Spleen (tissue), 11 donors: ENCODE data around the gene TRIM47. TPM values are rescaled to one million over a fixed set of nuclear protein-coding genes. Genes with fewer than 3 reads are reported as not detected.

ENCODE experiments used
- DNase-seq: peaks from one replicate; pipeline ENCODE4 v3.0.0-alpha.2; 2020
- H3K27ac ChIP-seq, 8 donors: fragments of 200-600 bp; sonication (generic) in 7 of 8; 1 replicate in 4 of 8; 2 replicates in 4 of 8; pipeline versions ENCODE4 v1.5.0 to v1.8.0; 2016 to 2021; ENCODE audit warnings: inconsistent platforms in 4 of 8, mild to moderate bottlenecking in 4 of 8, moderate library complexity in 1 of 8
- H3K27me3 ChIP-seq, 7 donors: fragments of 200-600 bp; sonication (generic) in 6 of 7; replicated peaks in 1 of 7; 1 replicate in 4 of 7; 2 replicates in 3 of 7; pipeline versions ENCODE4 v1.5.0 to v1.8.0; 2016 to 2021; ENCODE audit warnings: inconsistent platforms in 3 of 7, mild to moderate bottlenecking in 1 of 7
- H3K36me3 ChIP-seq, 6 donors: fragments of 200-600 bp; sonication (generic) in 5 of 6; 1 replicate in 4 of 6; 2 replicates in 2 of 6; pipeline versions ENCODE4 v1.5.0 to v1.8.0; 2016 to 2021; ENCODE audit warnings: inconsistent platforms in 2 of 6
- H3K4me1 ChIP-seq, 6 donors: fragments of 200-600 bp; sonication (generic) in 5 of 6; 1 replicate in 3 of 6; 2 replicates in 3 of 6; pipeline versions ENCODE4 v1.5.0 to v1.8.0; 2016 to 2021; ENCODE audit warnings: inconsistent platforms in 3 of 6
- H3K4me3 ChIP-seq, 8 donors: fragments of 200-600 bp; sonication (generic) in 7 of 8; 1 replicate in 4 of 8; 2 replicates in 4 of 8; pipeline versions ENCODE4 v1.5.0 to v1.8.0; 2016 to 2021; ENCODE audit warnings: inconsistent platforms in 4 of 8, mild to moderate bottlenecking in 4 of 8, moderate library complexity in 2 of 8
- H3K9me3 ChIP-seq, 8 donors: fragments of 200-600 bp; sonication (generic) in 7 of 8; 1 replicate in 4 of 8; 2 replicates in 4 of 8; pipeline versions ENCODE4 v1.5.0 to v1.8.0; 2016 to 2021; ENCODE audit warnings: inconsistent platforms in 4 of 8
- CTCF ChIP-seq, 11 experiments: fragments of 200-600 bp in 7 of 11; fragments of 450-650 bp in 4 of 11; sonication (generic) in 4 of 11; IDR thresholded peaks in 8 of 11; conservative IDR thresholded peaks in 3 of 11; 1 replicate in 7 of 11; 2 replicates in 4 of 11; pipeline versions ENCODE4 v1.4.0 to v1.8.0; 2016 to 2021; ENCODE audit warnings: antibody characterized with exemption in 11 of 11, inconsistent platforms in 4 of 11, mild to moderate bottlenecking in 1 of 11
- POLR2A ChIP-seq, 3 donors: fragments of 450-650 bp; IDR thresholded peaks; one replicate each; pipeline ENCODE4 v1.5.1; 2017; ENCODE audit warnings: antibody characterized with exemption in 3 of 3, mild to moderate bottlenecking in 1 of 3
- POLR2AphosphoS5 ChIP-seq, 3 donors: sonication (generic); formaldehyde crosslinking; IDR thresholded peaks; one replicate each; pipeline ENCODE4 v1.5.1; 2017; ENCODE audit warnings: antibody characterized with exemption in 3 of 3
- WGBS, 5 donors: extraction: QIAGEN DNeasy Blood & Tissue Kit in 3 of 5; methylation state at CpG; one replicate each; pipeline versions ENCODE4 v1.1.5 to v1.1.7; 2013 to 2018; 5-methylcytosine and 5-hydroxymethylcytosine counted together
- intact Hi-C: fragments of 100-400 bp; cut with DNase I; formaldehyde crosslinking; loops from one replicate; pipeline ENCODE4 v1.15.0; 2023; ENCODE audit warnings: low total_unique reads
- polyA plus RNA-seq, 3 donors: library from polyadenylated mRNA; stranded (reverse); fragments of 200-250 nt; gene quantifications; one replicate each; pipeline ENCODE4 v1.2.1, GENCODE V29; 2013
- total RNA-seq, 7 donors: library from RNA; depleted of rRNA in 3 of 7; stranded (reverse); fragments of >200 nt in 3 of 7; fragmentation: NEBNext Ultra II Directional in 4 of 7; extraction: Animal tissue kit (Norgen Biotek cat#: 25700) in 4 of 7; gene quantifications; one replicate each; pipeline versions ENCODE4 v1.1.0 to v1.2.1, GENCODE V29; 2016 to 2021
- donor health status: healthy with polysubstance abuse.
- donor health status: DM: no; HTN: no; CAD: no; lungs with moderate emphysema.
- donor health status: DM: no; HTN: no; CAD: no.
- donor health status: Bipolar disorder and iron deficiency.
- donor health status: healthy.
- donor health status: DM: no; HTN: no; CAD: no.
- donor health status: DM: yes; HTN: yes; CAD: no.

The TRIM47 gene
- total and polyA plus RNA-seq, 10 donors, result 28.1 to 73.8 (median 38.3) TPM

- TF ChIP-seq CTCF (IDR thresholded peaks at IDR 0.05 in 8 of 11, conservative IDR thresholded peaks at IDR 0.05 in 3 of 11) (peak; percentile 11 to 88 (median 77)), POLR2AphosphoS5 (IDR thresholded peaks at IDR 0.05) (peak; percentile 86 to 88 (median 86)), POLR2A (IDR thresholded peaks at IDR 0.05) (no peak)
- peak; percentile 94 for DNase-seq
- Histone ChIP-seq H3K4me3 (peak overlapping the region in 4 of 8 donors; percentile 34 to 80 (median 42)), H3K27me3 (no peaks in the 10 kb centered on the region), H3K4me1 (peaks cover 64 to 100% (median 96%) of the 10 kb centered on the region in 6 donors), H3K27ac (peak overlapping the region; percentile 57 to 98 (median 96)), H3K36me3 (peaks cover 2 to 81% (median 67%) of the 10 kb centered on the region in 6 donors), H3K9me3 (no peaks in the 10 kb centered on the region)
- intact Hi-C loops, result loop anchor here (5.0 kb wide), 1 partner anchor 71 kb away; a partner anchor contains a TSS
- WGBS, 5 donors, result 32 to 44% (median 39%) methylated on average over 15 to 16 of the region's 16 CpGs
Measured at GRCh38 chr17:75848523-75849278, 29.7 kb downstream of the TRIM47 start.

DNA sequence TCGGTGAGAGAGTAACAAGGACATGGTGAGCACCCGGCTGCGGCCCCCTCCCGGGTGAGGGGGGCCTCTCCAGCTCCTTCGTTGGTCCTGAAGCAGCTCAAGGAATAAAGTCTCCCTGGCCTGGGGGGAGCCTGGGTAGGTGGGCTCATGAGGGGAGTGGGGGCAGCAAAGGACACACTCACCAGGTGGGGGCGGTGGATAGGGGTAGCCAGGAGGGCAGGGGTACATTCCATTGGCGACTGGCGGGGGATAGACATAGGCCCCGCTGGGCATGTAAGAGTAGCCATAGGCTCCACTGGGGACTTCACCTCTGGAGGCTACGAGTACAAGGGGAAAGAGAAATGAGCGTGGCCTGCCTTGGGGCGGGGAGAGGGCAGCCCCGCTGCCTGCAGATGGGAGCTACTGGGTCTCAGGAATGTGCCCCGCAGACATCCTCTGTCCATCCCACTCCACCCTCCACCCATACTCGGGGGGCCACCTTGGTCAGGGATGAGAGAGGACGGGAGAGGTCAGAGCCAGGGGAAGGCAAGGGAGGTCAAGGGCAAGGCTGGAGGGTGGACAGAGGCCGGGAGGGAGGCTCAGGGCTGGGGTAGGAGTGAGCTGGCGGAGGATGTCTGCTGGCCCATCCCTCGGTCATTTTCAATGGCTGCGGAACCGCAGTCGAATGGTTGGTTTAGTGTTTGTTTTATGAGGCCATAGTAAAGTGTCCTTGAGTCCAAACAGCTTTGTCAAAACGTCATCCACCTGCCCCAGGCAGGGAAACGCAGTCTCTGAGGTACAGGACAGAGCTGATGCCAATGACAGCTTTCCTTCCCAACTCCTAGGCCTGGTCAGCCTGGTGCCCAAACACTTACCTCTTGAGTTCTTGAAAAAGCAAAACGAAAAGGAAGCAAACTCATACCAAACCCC is 30.5 kb downstream of the TRIM47 start:
- WGBS, 5 donors, result 65 to 89% (median 78%) methylated on average over 25 of the region's 25 CpGs
- no peaks in the 10 kb centered on the region for H3K9me3 ChIP-seq
- H3K4me1 ChIP-seq, result peaks cover 62 to 100% (median 95%) of the 10 kb centered on the region in 6 donors
- peak overlapping the region; percentile 57 to 98 (median 96) for H3K27ac ChIP-seq
- H3K36me3 ChIP-seq, result peaks cover 2 to 76% (median 67%) of the 10 kb centered on the region in 6 donors
- intact Hi-C loops, result loop anchor here (5.0 kb wide), 1 partner anchor 71 kb away; a partner anchor contains a TSS
- peak; percentile 80 for DNase-seq
- peak overlapping the region in 6 of 8 donors; percentile 22 to 80 (median 38) for H3K4me3 ChIP-seq
- no peaks in the 10 kb centered on the region for H3K27me3 ChIP-seq
- TF ChIP-seq POLR2A (IDR thresholded peaks at IDR 0.05) (no peak), POLR2AphosphoS5 (IDR thresholded peaks at IDR 0.05) (peak; percentile 9 to 33 (median 12))

DNA sequence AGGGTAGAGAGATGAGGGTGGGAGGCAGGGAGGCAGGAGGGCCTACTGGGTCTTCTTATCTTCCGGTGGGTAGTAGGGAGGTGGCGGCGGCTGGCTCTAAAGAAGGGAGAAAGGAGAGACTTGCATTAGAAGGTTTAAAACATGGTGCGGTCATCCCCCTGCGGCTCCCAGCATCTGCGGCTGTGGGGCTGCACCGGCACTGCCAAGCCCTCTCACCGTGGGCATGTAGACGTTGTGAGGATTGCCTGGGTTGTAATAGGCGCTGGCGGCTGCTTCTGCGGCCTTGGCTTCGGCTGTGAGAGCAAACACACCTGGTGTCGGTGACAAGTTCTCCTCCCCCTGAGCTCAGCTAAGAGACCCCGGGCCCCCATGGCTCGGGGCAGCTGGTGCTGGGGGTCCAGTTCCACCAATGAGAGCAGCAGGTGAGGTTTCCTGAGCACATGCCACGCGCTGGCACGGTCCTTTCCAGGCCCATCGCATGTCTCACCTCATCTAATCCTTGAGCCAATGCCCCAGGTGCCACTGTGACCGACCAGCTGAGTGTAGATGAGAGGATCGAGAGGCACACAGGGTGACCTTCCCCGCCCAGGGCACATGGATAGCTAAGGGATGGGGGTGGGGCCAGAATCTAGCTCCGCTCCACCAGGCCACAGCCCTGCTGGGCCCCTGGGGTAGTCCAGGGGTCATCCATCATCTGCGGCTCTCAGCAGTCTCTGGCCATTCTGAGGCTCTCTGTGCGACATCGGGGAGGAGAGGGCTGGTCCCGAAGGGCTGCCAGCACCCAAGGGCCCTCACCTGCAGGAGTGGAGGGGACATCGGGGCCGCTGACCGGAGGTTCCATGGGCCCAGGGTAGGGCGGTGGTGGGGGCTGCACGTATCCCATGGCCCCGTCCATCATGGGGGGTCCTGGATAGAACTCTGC is 31.4 kb downstream of the TRIM47 start:
- TF ChIP-seq POLR2AphosphoS5 (IDR thresholded peaks at IDR 0.05) (peak; percentile 44 to 68 (median 57)), POLR2A (IDR thresholded peaks at IDR 0.05) (no peak)
- H3K27me3 ChIP-seq, result no peaks in the 10 kb centered on the region
- intact Hi-C loops, result loop anchor here (5.0 kb wide), 1 partner anchor 70 kb away; a partner anchor contains a TSS
- peaks cover 66 to 100% (median 95%) of the 10 kb centered on the region in 6 donors for H3K4me1 ChIP-seq
- peak overlapping the region in 7 of 8 donors; percentile 22 to 80 (median 36) for H3K4me3 ChIP-seq
- no peaks in the 10 kb centered on the region for H3K9me3 ChIP-seq
- H3K27ac ChIP-seq, result peak overlapping the region; percentile 57 to 98 (median 96)
- WGBS, 5 donors, result 79 to 88% (median 81%) methylated on average over 16 to 34 of the region's 34 CpGs
- peak; percentile 78 for DNase-seq
- peaks cover 2 to 76% (median 66%) of the 10 kb centered on the region in 6 donors for H3K36me3 ChIP-seq

GRCh38 chr17:75845933-75846691 is 32.3 kb downstream of the TRIM47 start:
- 58 to 75% (median 69%) methylated on average over 21 to 22 of the region's 22 CpGs for WGBS, 5 donors
- H3K27ac ChIP-seq, result peak overlapping the region; percentile 57 to 98 (median 96)
- intact Hi-C loops, result loop anchor here (5.0 kb wide), 1 partner anchor 69 kb away; a partner anchor contains a TSS
- H3K4me3 ChIP-seq, result peak overlapping the region in 7 of 8 donors; percentile 22 to 80 (median 36)
- peak; percentile 78 for DNase-seq
- no peaks in the 10 kb centered on the region for H3K27me3 ChIP-seq
- no peaks in the 10 kb centered on the region for H3K9me3 ChIP-seq
- peaks cover 62 to 100% (median 92%) of the 10 kb centered on the region in 6 donors for H3K4me1 ChIP-seq
- TF ChIP-seq CTCF (IDR thresholded peaks at IDR 0.05 in 8 of 11, conservative IDR thresholded peaks at IDR 0.05 in 3 of 11) (peak in 1 of 11 experiments; percentile 22), POLR2AphosphoS5 (IDR thresholded peaks at IDR 0.05) (peak; percentile 57 to 78 (median 74)), POLR2A (IDR thresholded peaks at IDR 0.05) (no peak)
- peaks cover 2 to 76% (median 58%) of the 10 kb centered on the region in 6 donors for H3K36me3 ChIP-seq
